Suprapubic skin (tissue), 4 donors: ENCODE data around the gene KNDC1.

Experiments
- CTCF ChIP-seq, 2 donors: fragments of 200-600 bp in 1 of 2; fragments of 450-650 bp in 1 of 2; sonication (generic) in 1 of 2; IDR thresholded peaks; one replicate each; pipeline ENCODE4 v1.5.1; 2016 to 2019; ENCODE audit warnings: antibody characterized with exemption in 2 of 2, mild to moderate bottlenecking in 1 of 2, moderate library complexity in 1 of 2
- EP300 ChIP-seq: sonication (generic); formaldehyde crosslinking; IDR thresholded peaks from one replicate; pipeline ENCODE4 v1.6.1; 2017; ENCODE audit warnings: antibody characterized with exemption
- POLR2A ChIP-seq, 2 donors: fragments of 450-650 bp; IDR thresholded peaks; one replicate each; pipeline ENCODE4 v1.6.1; 2017; ENCODE audit warnings: antibody characterized with exemption in 2 of 2, mild to moderate bottlenecking in 2 of 2, moderate library complexity in 2 of 2
- POLR2AphosphoS5 ChIP-seq, 3 donors: sonication (generic); formaldehyde crosslinking; IDR thresholded peaks; one replicate each; pipeline ENCODE4 v1.6.1; 2017; ENCODE audit warnings: antibody characterized with exemption in 3 of 3

- TF ChIP-seq CTCF (IDR thresholded peaks at IDR 0.05) = no peak
- no peak for TF ChIP-seq POLR2AphosphoS5 (IDR thresholded peaks at IDR 0.05)
- no peak for TF ChIP-seq EP300
- no peak for TF ChIP-seq POLR2A (IDR thresholded peaks at IDR 0.05)
These were observed 75.9 kb downstream of the KNDC1 start for GRCh38 chr10:133235932-133236331.
